GM12878 (cell line): ENCODE results near the gene ADGRL3. TPM values are rescaled to one million over a fixed set of nuclear protein-coding genes. Genes with fewer than 3 reads are reported as not detected.

Experiments used
- ATAC-seq: fragments of 200-7000 bp; cut with Tn5 transposase; 3 replicates; pipeline ENCODE4 v1.9.1; 2020; ENCODE audit warnings: mild to moderate bottlenecking, moderate library complexity
- BruUV-seq: library from RNA; stranded (reverse); fragments of 400-500 nt; replicated peaks from 2 replicates; lab custom pipeline; 2021; lab: Mats Ljungman, UMichigan
- CTCF ChIA-PET: fragments of 300-600 bp; sonication (Branson Sonifier 250); formaldehyde crosslinking; extraction: SDS; loops from one replicate; lab custom pipeline; 2021; ENCODE audit warnings: inconsistent platforms; lab: Yijun Ruan, JAX
- POLR2A ChIA-PET: fragments of 350-600 bp; formaldehyde crosslinking; extraction: SDS; loops from one replicate; lab custom pipeline; 2021; ENCODE audit warnings: inconsistent platforms; lab: Charles Lee
- RAD21 ChIA-PET: fragments of 300-600 bp; sonication (Branson Sonifier 250); formaldehyde crosslinking; loops from one replicate; lab custom pipeline; 2023; ENCODE audit warnings: antibody characterized with exemption; ENCODE audit not compliant: unreplicated experiment; lab: Charles Lee
- SMC1A ChIA-PET: fragments of 300-600 bp; sonication (Branson Sonifier 250); formaldehyde crosslinking; loops from one replicate; lab custom pipeline; 2023; ENCODE audit not compliant: unreplicated experiment, uncharacterized antibody; lab: Charles Lee
- DNase-seq: peaks from one replicate; pipeline ENCODE4 v3.0.0-alpha.2; 2011; ENCODE audit warnings: low read depth, low spot score
- FAIRE-seq: peaks from 3 replicates; lab custom pipeline; 2011; peaks lifted over from hg19 to GRCh38; lab: Jason Lieb, UNC
- H2AFZ ChIP-seq: 2 replicates; pipeline ENCODE4 v1.6.0; 2011; ENCODE audit warnings: low read depth, low read length, control low read depth; ENCODE audit not compliant: control insufficient read depth
- H3K27ac ChIP-seq: 2 replicates; pipeline ENCODE4 v1.5.1; 2011; ENCODE audit warnings: control low read depth; ENCODE audit not compliant: control insufficient read depth, insufficient read depth
- H3K27me3 ChIP-seq, 2 experiments: replicated peaks in 1 of 2; 2 replicates each; pipeline versions ENCODE4 v1.6.0 to v1.6.1; 2011; ENCODE audit warnings: low read length in 1 of 2; ENCODE audit not compliant: control insufficient read depth in 2 of 2, insufficient read depth in 2 of 2
- H3K36me3 ChIP-seq, 2 experiments: 2 replicates each; pipeline ENCODE4 v1.5.1; 2011; ENCODE audit warnings: low read length in 1 of 2; ENCODE audit not compliant: control insufficient read depth in 2 of 2, insufficient read depth in 2 of 2
- H3K4me1 ChIP-seq: 2 replicates; pipeline ENCODE4 v1.6.1; 2011; ENCODE audit warnings: mild to moderate bottlenecking, low read length, moderate library complexity, mixed read lengths; ENCODE audit not compliant: control insufficient read depth, insufficient read depth
- H3K4me2 ChIP-seq: 2 replicates; pipeline ENCODE4 v1.6.0; 2011; ENCODE audit warnings: control low read depth; ENCODE audit not compliant: control insufficient read depth, insufficient read depth
- H3K4me3 ChIP-seq: fragments of 200-600 bp; sonication (generic); 2 replicates; pipeline ENCODE4 v1.5.1; 2016
- H3K79me2 ChIP-seq: 2 replicates; pipeline ENCODE4 v1.6.0; 2011; ENCODE audit warnings: low read length; ENCODE audit not compliant: control insufficient read depth, insufficient read depth
- H3K9ac ChIP-seq: 2 replicates; pipeline ENCODE4 v1.8.0; 2011; ENCODE audit warnings: low read length, control low read depth, mixed read lengths; ENCODE audit not compliant: control insufficient read depth, insufficient read depth
- H3K9me3 ChIP-seq: replicated peaks from 3 replicates; pipeline ENCODE4 v1.5.1; 2011; ENCODE audit warnings: mild to moderate bottlenecking, low read length; ENCODE audit not compliant: control insufficient read depth, insufficient read depth
- H4K20me1 ChIP-seq: 2 replicates; pipeline ENCODE4 v1.6.0; 2011; ENCODE audit not compliant: control insufficient read depth, insufficient read depth
- ATF3 ChIP-seq: IDR thresholded peaks from 2 replicates; pipeline ENCODE4 v1.6.1; 2011; ENCODE audit warnings: low read depth, mild to moderate bottlenecking, low read length, moderate library complexity, borderline replicate concordance; ENCODE audit errors: extremely low read depth
- BCL3 ChIP-seq: IDR thresholded peaks from 2 replicates; pipeline ENCODE4 v1.6.1; 2011; ENCODE audit warnings: borderline replicate concordance, low read depth, mild to moderate bottlenecking, moderate library complexity, low read length; ENCODE audit not compliant: insufficient read depth, poor library complexity, severe bottlenecking
- CBX5 ChIP-seq: sonication (generic); IDR thresholded peaks from 2 replicates; pipeline ENCODE4 v1.6.1; 2016; ENCODE audit warnings: low read depth, moderate library complexity, mild to moderate bottlenecking, inconsistent platforms
- IRF3 ChIP-seq: fragments of 450-650 bp; IDR thresholded peaks from 2 replicates; pipeline ENCODE4 v1.6.1; 2014; ENCODE audit warnings: mild to moderate bottlenecking
- LARP7 ChIP-seq: fragments of 450-650 bp; IDR thresholded peaks from 2 replicates; pipeline ENCODE4 v1.6.1; 2017; ENCODE audit warnings: mild to moderate bottlenecking
- MYB ChIP-seq: fragments of 150-350 bp; IDR thresholded peaks from 2 replicates; pipeline ENCODE4 v1.6.1; 2014; ENCODE audit warnings: mild to moderate bottlenecking, low read depth, low read length, borderline replicate concordance
- PAX5 ChIP-seq: IDR thresholded peaks from 2 replicates; pipeline ENCODE4 v1.6.1; 2011; ENCODE audit warnings: low read depth, low read length, borderline replicate concordance
- POLR2AphosphoS2 ChIP-seq: IDR thresholded peaks from 2 replicates; pipeline ENCODE4 v1.6.1; 2011; ENCODE audit warnings: low read depth, mild to moderate bottlenecking, low read length, improper control_type of control experiment, moderate library complexity
- SP1 ChIP-seq: IDR thresholded peaks from one replicate; pipeline ENCODE4 v1.6.1; 2011; ENCODE audit warnings: low read depth, low read length
- SPI1 ChIP-seq: IDR thresholded peaks from 2 replicates; pipeline ENCODE4 v1.6.1; 2011; ENCODE audit warnings: low read depth, mild to moderate bottlenecking, low read length, moderate library complexity, borderline replicate concordance; ENCODE audit not compliant: insufficient read depth
- TCF12 ChIP-seq: IDR thresholded peaks from 2 replicates; pipeline ENCODE4 v1.6.1; 2011; ENCODE audit warnings: low read depth, mild to moderate bottlenecking, low read length
- TCF7 ChIP-seq: IDR thresholded peaks from 2 replicates; pipeline ENCODE4 v1.6.1; 2014; ENCODE audit warnings: antibody characterized with exemption, borderline replicate concordance
- ZNF687 ChIP-seq: fragments of 450-650 bp; IDR thresholded peaks from 2 replicates; pipeline ENCODE4 v1.6.1; 2017; ENCODE audit warnings: mild to moderate bottlenecking, moderate library complexity
- in situ Hi-C: fragments of 300-500 bp; cut with MboI; formaldehyde crosslinking; loops from 9 replicates; pipeline ENCODE4 v1.14.3; 2018; ENCODE audit warnings: mixed read lengths
- intact Hi-C: fragments of 100-400 bp; cut with micrococcal nuclease; formaldehyde crosslinking; loops from one replicate; pipeline ENCODE4 v1.14.2; 2022; ENCODE audit not compliant: unreplicated experiment
- polyA plus RNA-seq, 11 experiments: library from polyadenylated mRNA; depleted of rRNA in 4 of 11; unstranded in 6 of 11; stranded (reverse) in 5 of 11; fragments of >200 nt; fragmentation: Nextera tagmentation in 4 of 11; fragmentation: Illumina TruSeq in 1 of 11; extraction: Ambion mirVana in 4 of 11; extraction: Trizol in 1 of 11; gene quantifications; 1 replicate in 1 of 11; 2 replicates in 10 of 11; pipeline versions ENCODE4 v1.2.1 to v1.2.3, GENCODE V29; 2011 to 2016; ENCODE audit warnings: inconsistent platforms in 2 of 11, missing spikeins in 2 of 11, low read depth in 1 of 11
- total RNA-seq, 4 experiments: library from RNA; depleted of rRNA in 3 of 4; stranded (reverse); fragments of >200 nt in 3 of 4; fragmentation: Illumina TruSeq in 1 of 4; extraction: Trizol in 1 of 4; gene quantifications; 2 replicates each; pipeline versions ENCODE4 v1.2.1 to v1.2.3, GENCODE V29; 2013 to 2021

ADGRL3 gene
- total and polyA plus RNA-seq, 10 of the 15 experiments (the other 5 are each of a cell fraction or from before 2014, with no cell fraction given), result 1.1 TPM; not detected in 9

- TF ChIP-seq ZNF687 (no peak), TCF7 (no peak), SP1 (no peak), SPI1 (no peak), LARP7 (no peak), IRF3 (no peak)
Observed at GRCh38 chr4:61342061-61342460, 141.9 kb downstream of the ADGRL3 start (continued).

- ChIA-PET CTCF (interaction anchor here (0.8 kb wide), 1 partner anchor 10 kb away, joined by 3 read pairs; no protein-coding TSS in a partner anchor), SMC1A (interaction anchor here (0.6 kb wide), 1 partner anchor 503 kb away, joined by 4 read pairs; no protein-coding TSS in a partner anchor), POLR2A (no interaction called here), RAD21 (no interaction called here)
- Histone ChIP-seq H3K79me2 (no peaks in the 10 kb centered on the region), H3K4me2 (no peak overlapping the region), H3K4me1 (no peaks in the 10 kb centered on the region), H3K9me3 (no peaks in the 10 kb centered on the region), H3K27me3 (no peaks in the 10 kb centered on the region), H3K9ac (no peak overlapping the region), H4K20me1 (no peaks in the 10 kb centered on the region), H3K4me3 (no peak overlapping the region), H3K36me3 (no peaks in the 10 kb centered on the region), H3K27ac (no peak overlapping the region), H2AFZ (no peak overlapping the region)
- intact Hi-C loops (no loop called here), in situ Hi-C loops (no loop called here)
- no peak for ATAC-seq
- no peak for FAIRE-seq
- no TSS peak for BruUV-seq
- TF ChIP-seq BCL3, result no peak
- no peak for TF ChIP-seq ATF3
- TF ChIP-seq PAX5, result no peak
- TF ChIP-seq TCF12, result no peak
- TF ChIP-seq CBX5, result no peak
- no peak for TF ChIP-seq MYB
- TF ChIP-seq POLR2AphosphoS2, result no peak
- DNase-seq, result no peak
Observed at GRCh38 chr4:61350932-61351331, 150.8 kb downstream of the ADGRL3 start.
